Breast epithelium (tissue), 4 donors: Measurements from ENCODE around the gene NINJ2. TPM values are rescaled to one million over a fixed set of nuclear protein-coding genes. Genes with fewer than 3 reads are reported as not detected.

Experiments used
- DNase-seq, 2 donors: peaks; one replicate each; pipeline ENCODE4 v3.0.0-alpha.2; 2019; ENCODE audit warnings: low spot score in 2 of 2
- H3K27ac ChIP-seq, 2 donors: fragments of 200-600 bp; sonication (generic) in 1 of 2; one replicate each; pipeline ENCODE4 v1.5.1; 2016 to 2019; ENCODE audit warnings: mild to moderate bottlenecking in 1 of 2
- H3K27me3 ChIP-seq, 2 donors: fragments of 200-600 bp; sonication (generic) in 1 of 2; one replicate each; pipeline versions ENCODE4 v1.5.1 to v1.6.0; 2017 to 2019; ENCODE audit warnings: control low read depth in 1 of 2, mild to moderate bottlenecking in 1 of 2
- H3K36me3 ChIP-seq: fragments of 200-600 bp; one replicate; pipeline ENCODE4 v1.5.1; 2019
- H3K4me1 ChIP-seq, 2 donors: fragments of 200-600 bp; sonication (generic); one replicate each; pipeline ENCODE4 v1.5.1; 2016 to 2019; ENCODE audit warnings: control low read depth in 1 of 2
- H3K4me3 ChIP-seq, 3 donors: fragments of 200-600 bp; sonication (generic); 1 replicate in 2 of 3; 2 replicates in 1 of 3; pipeline ENCODE4 v1.5.1; 2016 to 2019; ENCODE audit warnings: mild to moderate bottlenecking in 3 of 3, moderate library complexity in 2 of 3
- H3K9me3 ChIP-seq, 2 donors: fragments of 200-600 bp; sonication (generic) in 1 of 2; one replicate each; pipeline ENCODE4 v1.5.1; 2016 to 2019; ENCODE audit warnings: control low read depth in 1 of 2
- CTCF ChIP-seq, 3 donors: fragments of 450-650 bp; IDR thresholded peaks; one replicate each; pipeline ENCODE4 v1.5.1; 2016 to 2017; ENCODE audit warnings: antibody characterized with exemption in 3 of 3, mild to moderate bottlenecking in 3 of 3, moderate library complexity in 3 of 3
- POLR2A ChIP-seq: fragments of 450-650 bp; IDR thresholded peaks from one replicate; pipeline ENCODE4 v1.6.1; 2016; ENCODE audit warnings: antibody characterized with exemption, mild to moderate bottlenecking, moderate library complexity
- POLR2AphosphoS5 ChIP-seq, 3 donors: sonication (generic); formaldehyde crosslinking; IDR thresholded peaks; one replicate each; pipeline ENCODE4 v1.6.1; 2017; ENCODE audit warnings: antibody characterized with exemption in 3 of 3
- intact Hi-C: fragments of 100-400 bp; cut with DNase I; formaldehyde crosslinking; loops from one replicate; pipeline ENCODE4 v1.15.1; 2023; ENCODE audit warnings: low total_unique reads
- total RNA-seq, 3 donors: library from RNA; depleted of rRNA; stranded (reverse); fragments of >200 nt; gene quantifications; one replicate each; pipeline ENCODE4 v1.1.0, GENCODE V29; 2016

NINJ2 gene
- total RNA-seq, 3 donors from 2014 or later, result 6.3 to 17.0 (median 6.9) TPM

GRCh38 chr12:542395-543113 lies 120.7 kb downstream of the NINJ2 start:
- no peak overlapping the region for H3K4me3 ChIP-seq
- DNase-seq, result no peak
- H3K36me3 ChIP-seq, result no peaks in the 10 kb centered on the region
- intact Hi-C loops, result loop anchor here (10.0 kb wide), 1 partner anchor 88 kb away; the partner anchor contains the start of gene B4GALNT3
- no peaks in the 10 kb centered on the region for H3K27me3 ChIP-seq
- no peaks in the 10 kb centered on the region for H3K4me1 ChIP-seq
- no peak overlapping the region for H3K27ac ChIP-seq
- TF ChIP-seq POLR2AphosphoS5 (IDR thresholded peaks at IDR 0.05) (no peak), POLR2A (no peak), CTCF (IDR thresholded peaks at IDR 0.05) (no peak)
- H3K9me3 ChIP-seq, result no peaks in the 10 kb centered on the region

DNA sequence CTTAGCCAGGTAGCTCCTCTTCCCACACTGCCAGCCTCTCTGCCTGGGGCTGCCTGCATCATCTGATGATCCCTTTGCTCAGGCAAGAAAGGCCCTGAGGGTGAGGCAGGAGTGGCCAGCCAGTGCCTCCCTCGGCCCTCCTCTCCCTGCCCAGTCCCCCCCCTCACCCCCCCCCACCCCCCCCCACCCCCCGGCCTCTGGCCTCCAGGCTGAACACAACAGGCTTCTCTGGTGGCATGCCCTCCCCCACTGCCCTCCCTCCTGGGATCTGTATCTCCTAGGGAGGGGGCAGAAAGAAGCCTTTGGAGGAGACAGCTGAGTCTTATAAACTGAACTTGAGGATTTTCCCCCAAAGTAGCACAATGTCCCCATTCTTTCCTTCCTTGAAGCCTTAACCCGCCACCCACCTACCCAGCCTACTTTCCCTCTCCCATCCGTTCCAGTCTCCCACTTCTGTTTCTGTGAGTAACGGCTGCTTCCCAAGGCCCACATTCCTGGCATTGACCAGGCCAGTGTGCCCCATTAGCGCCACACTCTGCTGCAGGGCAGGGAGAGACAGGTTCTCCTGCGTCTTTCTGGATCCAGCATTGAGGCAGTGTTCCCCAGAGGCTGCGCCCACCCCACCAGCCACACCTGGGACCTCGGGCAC lies 121.4 kb downstream of the NINJ2 start:
- H3K9me3 ChIP-seq, result no peaks in the 10 kb centered on the region
- TF ChIP-seq CTCF (IDR thresholded peaks at IDR 0.05), result no peak
- TF ChIP-seq POLR2AphosphoS5 (IDR thresholded peaks at IDR 0.05), result no peak
- TF ChIP-seq POLR2A, result no peak
- no peaks in the 10 kb centered on the region for H3K4me1 ChIP-seq
- H3K36me3 ChIP-seq, result no peaks in the 10 kb centered on the region
- H3K4me3 ChIP-seq, result no peak overlapping the region
- intact Hi-C loops, result loop anchor here (10.0 kb wide), 1 partner anchor 87 kb away; the partner anchor contains the start of gene B4GALNT3
- no peak for DNase-seq
- no peaks in the 10 kb centered on the region for H3K27me3 ChIP-seq
- H3K27ac ChIP-seq, result no peak overlapping the region

DNA sequence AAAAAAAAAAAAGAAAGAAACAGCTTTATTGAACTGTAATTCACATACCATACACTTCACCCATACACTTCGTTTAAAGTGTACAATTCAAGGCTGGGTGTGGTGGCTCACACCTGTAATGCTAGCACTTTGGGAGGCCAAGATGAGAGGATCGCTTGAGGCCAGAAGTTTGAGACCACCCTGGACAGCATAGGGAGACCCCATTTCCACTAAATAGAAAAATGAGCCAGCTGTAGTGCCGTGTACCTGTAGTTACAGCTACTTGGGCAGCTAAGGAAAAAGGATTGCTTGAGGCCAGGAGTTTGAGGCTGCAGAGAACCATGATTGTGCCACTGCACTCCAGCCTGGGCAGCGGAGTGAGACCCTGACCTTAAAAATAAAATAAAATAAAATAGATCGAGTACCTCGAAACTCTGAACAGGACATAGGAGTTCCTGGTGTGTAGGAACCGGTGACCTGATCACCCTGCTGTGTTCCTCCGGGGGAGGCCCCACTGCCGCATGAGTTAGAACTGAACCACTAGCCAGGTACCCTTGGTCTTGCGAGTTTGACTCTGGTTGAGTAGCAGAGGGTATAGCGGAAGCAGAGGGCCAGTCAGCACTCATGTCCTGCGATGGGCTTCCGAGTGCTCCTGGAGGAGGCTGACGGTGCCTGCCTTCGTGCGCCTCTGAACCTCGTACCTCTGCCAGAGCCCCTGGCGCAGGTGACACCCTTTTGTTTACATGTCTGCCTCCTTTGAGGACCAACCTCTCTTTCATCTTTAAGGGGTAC lies 123.5 kb downstream of the NINJ2 start:
- Histone ChIP-seq H3K9me3 (no peaks in the 10 kb centered on the region), H3K36me3 (no peaks in the 10 kb centered on the region), H3K4me3 (no peak overlapping the region), H3K4me1 (no peaks in the 10 kb centered on the region), H3K27me3 (no peaks in the 10 kb centered on the region), H3K27ac (peak overlapping the region in 1 of 2 donors; percentile 43)
- intact Hi-C loops, result loop anchor here (10.0 kb wide), 1 partner anchor 85 kb away; the partner anchor contains the start of gene B4GALNT3
- no peak for TF ChIP-seq POLR2AphosphoS5 (IDR thresholded peaks at IDR 0.05)
- TF ChIP-seq POLR2A, result no peak
- no peak for TF ChIP-seq CTCF (IDR thresholded peaks at IDR 0.05)
- DNase-seq, result no peak

- peak in 1 of 2 donors; percentile 71 for DNase-seq
- H3K27ac ChIP-seq, result peak overlapping the region; percentile 4 to 75
- no peaks in the 10 kb centered on the region for H3K9me3 ChIP-seq
- intact Hi-C loops, result no loop called here
- no peak for TF ChIP-seq CTCF (IDR thresholded peaks at IDR 0.05)
- H3K36me3 ChIP-seq, result no peaks in the 10 kb centered on the region
- no peaks in the 10 kb centered on the region for H3K4me1 ChIP-seq
- no peak overlapping the region for H3K4me3 ChIP-seq
- no peaks in the 10 kb centered on the region for H3K27me3 ChIP-seq
Measured at GRCh38 chr12:538731-539539, 124.3 kb downstream of the NINJ2 start.
